Endothelial cell of umbilical vein (primary cell): Measurements from ENCODE around the gene SNX12. TPM values are rescaled to one million over a fixed set of nuclear protein-coding genes. Genes with fewer than 3 reads are reported as not detected.
A peak's percentile ranks its signal among the peaks of the same experiment; 100 is the strongest.

Source experiments
- BruUV-seq: library from RNA; stranded (reverse); fragments of 400-500 nt; replicated peaks from 2 replicates; lab custom pipeline; 2021; lab: Mats Ljungman, UMichigan
- CTCF ChIA-PET: fragments of 300-600, 350-600 bp; sonication (Branson Sonifier 250); formaldehyde crosslinking; loops from one replicate; lab custom pipeline; 2021; ENCODE audit warnings: antibody characterized with exemption, inconsistent platforms; lab: Charles Lee
- POLR2A ChIA-PET: fragments of 300-600, 350-600 bp; sonication (Branson Sonifier 250); formaldehyde crosslinking; loops from one replicate; lab custom pipeline; 2021; ENCODE audit warnings: antibody characterized with exemption, inconsistent platforms; lab: Charles Lee
- DNase-seq: peaks from one replicate; pipeline ENCODE4 v3.0.0-alpha.2; 2011; ENCODE audit warnings: low read depth, low spot score
- FAIRE-seq: peaks from 2 replicates; lab custom pipeline; 2011; peaks lifted over from hg19 to GRCh38; lab: Jason Lieb, UNC
- H2AFZ ChIP-seq: 2 replicates; pipeline ENCODE4 v1.6.0; 2012; ENCODE audit warnings: low read depth, low read length, control low read depth, inconsistent platforms
- H3K27ac ChIP-seq: 2 replicates; pipeline ENCODE4 v1.5.1; 2011; ENCODE audit warnings: low read depth, mild to moderate bottlenecking, control low read depth, low read length, moderate library complexity; ENCODE audit not compliant: insufficient read depth
- H3K27me3 ChIP-seq, 2 experiments: 2 replicates each; pipeline versions ENCODE4 v1.6.0 to v1.6.1; 2011; ENCODE audit warnings: low read length in 2 of 2, mixed read lengths in 1 of 2; ENCODE audit not compliant: control insufficient read depth in 2 of 2, insufficient read depth in 2 of 2
- H3K36me3 ChIP-seq, 2 experiments: 2 replicates in 1 of 2; 3 replicates in 1 of 2; pipeline ENCODE4 v1.5.1; 2011; ENCODE audit warnings: low read length in 2 of 2, mild to moderate bottlenecking in 1 of 2, moderate library complexity in 1 of 2; ENCODE audit not compliant: control insufficient read depth in 2 of 2, insufficient read depth in 2 of 2; ENCODE audit errors: extremely low read depth in 1 of 2
- H3K4me1 ChIP-seq: 3 replicates; pipeline ENCODE4 v1.5.1; 2011; ENCODE audit warnings: mild to moderate bottlenecking, low read length; ENCODE audit not compliant: control insufficient read depth, insufficient read depth; ENCODE audit errors: extremely low read depth
- H3K4me2 ChIP-seq: 2 replicates; pipeline ENCODE4 v1.6.1; 2011; ENCODE audit warnings: low read length, control low read depth, mixed read lengths; ENCODE audit not compliant: insufficient read depth
- H3K4me3 ChIP-seq, 3 experiments: fragments of 200-600 bp in 1 of 3; sonication (generic), shearing (Covaris generic) in 1 of 3; replicated peaks in 1 of 3; 2 replicates each; pipeline ENCODE4 v1.5.1; 2011 to 2016; ENCODE audit warnings: control low read depth in 3 of 3, low read length in 3 of 3, mild to moderate bottlenecking in 2 of 3, inconsistent platforms in 1 of 3, low read depth in 1 of 3, moderate library complexity in 1 of 3; ENCODE audit not compliant: insufficient read depth in 1 of 3
- H3K79me2 ChIP-seq: 2 replicates; pipeline ENCODE4 v1.6.0; 2012; ENCODE audit warnings: low read length, inconsistent platforms; ENCODE audit not compliant: control insufficient read depth, insufficient read depth
- H3K9ac ChIP-seq: replicated peaks from 2 replicates; pipeline ENCODE3; 2011; ENCODE audit warnings: low read length, control low read depth; ENCODE audit not compliant: insufficient read depth; ENCODE audit errors: extremely low read depth
- H3K9me1 ChIP-seq: replicated peaks from 3 replicates; pipeline ENCODE4 v1.6.0; 2011; ENCODE audit warnings: mild to moderate bottlenecking, low read length; ENCODE audit not compliant: control insufficient read depth, insufficient read depth; ENCODE audit errors: extremely low read depth
- H3K9me3 ChIP-seq: replicated peaks from 2 replicates; pipeline ENCODE4 v1.5.1; 2012; ENCODE audit warnings: low read length, inconsistent platforms; ENCODE audit not compliant: control insufficient read depth, insufficient read depth
- H4K20me1 ChIP-seq: replicated peaks from 2 replicates; pipeline ENCODE3; 2011; ENCODE audit warnings: mild to moderate bottlenecking, low read length; ENCODE audit not compliant: control insufficient read depth, insufficient read depth; ENCODE audit errors: extremely low read depth
- EZH2 ChIP-seq: IDR thresholded peaks from 2 replicates; pipeline ENCODE4 v1.6.1; 2012; ENCODE audit warnings: borderline replicate concordance, low read depth, mild to moderate bottlenecking, moderate library complexity, low read length, inconsistent platforms; ENCODE audit not compliant: severe bottlenecking
- FOS ChIP-seq: IDR thresholded peaks from 2 replicates; pipeline ENCODE4 v1.6.1; 2011; ENCODE audit warnings: mild to moderate bottlenecking, low read length, moderate library complexity, borderline replicate concordance; ENCODE audit not compliant: insufficient read depth
- GATA2 ChIP-seq: IDR thresholded peaks from 2 replicates; pipeline ENCODE4 v1.7.0; 2011; ENCODE audit warnings: low read depth, mild to moderate bottlenecking, moderate library complexity, mixed read lengths, low read length; ENCODE audit not compliant: insufficient read length, insufficient read depth
- JUN ChIP-seq: IDR thresholded peaks from 2 replicates; pipeline ENCODE4 v1.6.1; 2011; ENCODE audit warnings: borderline replicate concordance, low read depth; ENCODE audit not compliant: insufficient read length, insufficient read depth
- MYC ChIP-seq: IDR thresholded peaks from one replicate; pipeline ENCODE4 v1.6.1; 2011; ENCODE audit warnings: mild to moderate bottlenecking, low read depth, low read length
- POLR2A ChIP-seq: IDR thresholded peaks from 2 replicates; pipeline ENCODE4 v1.6.1; 2012; ENCODE audit warnings: low read depth, mild to moderate bottlenecking, control low read depth, low read length
- POLR2AphosphoS5 ChIP-seq: IDR thresholded peaks from 2 replicates; pipeline ENCODE4 v1.6.1; 2012; ENCODE audit warnings: low read depth, mild to moderate bottlenecking, control low read depth, low read length, moderate library complexity; ENCODE audit not compliant: insufficient read depth
- dilution Hi-C: fragments of 300-500 bp; cut with MboI; formaldehyde crosslinking; loops from one replicate; pipeline ENCODE4 v1.15.0; 2019; ENCODE audit warnings: low sequenced_read_pairs; ENCODE audit not compliant: extremely low pct_ligation_motif_present
- intact Hi-C: fragments of 100-400 bp; cut with micrococcal nuclease; formaldehyde crosslinking; loops from one replicate; pipeline ENCODE4 v1.10.0; 2022
- polyA plus RNA-seq, 4 experiments: library from polyadenylated mRNA; depleted of rRNA in 3 of 4; stranded (reverse) in 3 of 4; unstranded in 1 of 4; fragments of >200 nt; gene quantifications; 2 replicates each; pipeline versions ENCODE4 v1.2.1 to v1.2.3, GENCODE V29; 2011 to 2012; ENCODE audit warnings: missing spikeins in 1 of 4
- total RNA-seq: library from RNA; stranded (reverse); gene quantifications from 2 replicates; pipeline ENCODE4 v1.2.3, GENCODE V29; 2021
- TF ChIP-seq, protein P1 (sequence below), 2 donors: IDR thresholded peaks; 1 replicate in 1 of 2; 2 replicates in 1 of 2; pipeline ENCODE4 v1.5.1; 2011; ENCODE audit warnings: low read length in 2 of 2, mild to moderate bottlenecking in 2 of 2, moderate library complexity in 2 of 2, control low read depth in 1 of 2, inconsistent platforms in 1 of 2, low read depth in 1 of 2; ENCODE audit not compliant: insufficient read depth in 1 of 2; ENCODE audit errors: extremely low read depth in 1 of 2
- TF ChIP-seq, protein P2 (sequence below): IDR thresholded peaks from 2 replicates; pipeline ENCODE4 v1.6.1; 2011; ENCODE audit not compliant: insufficient read depth, insufficient read length

SNX12 gene
- total and polyA plus RNA-seq, 2 donors (not counting 3 experiments of a cell fraction or from before 2014, with no cell fraction given), result 85.4 to 90.6 TPM

DNA sequence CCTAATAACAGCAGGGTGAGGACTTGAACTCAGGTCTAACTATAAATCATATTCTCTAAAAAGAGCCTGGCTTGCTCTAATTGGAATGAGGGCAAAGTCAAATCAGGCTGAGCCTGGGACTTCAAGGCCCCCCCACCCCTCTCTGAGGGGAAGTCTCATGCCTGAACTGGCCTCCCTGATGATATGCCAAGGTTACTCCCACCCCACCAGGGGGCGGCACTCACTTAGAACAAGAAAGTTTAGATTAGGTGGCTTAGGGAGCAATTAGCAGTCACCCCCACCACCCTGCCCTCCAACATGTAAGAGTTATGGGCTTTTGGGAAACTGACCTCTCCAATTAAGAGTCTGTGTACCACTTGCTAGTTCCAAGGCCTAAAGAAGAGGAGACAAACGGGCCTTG lies 30.2 kb upstream of the SNX12 start:
- H3K9me3 ChIP-seq, result no peaks in the 10 kb centered on the region
- H3K27me3 ChIP-seq, result peaks cover 0 to 1% of the 10 kb centered on the region in 2 experiments
- H3K9me1 ChIP-seq, result no peaks in the 10 kb centered on the region
- H3K4me3 ChIP-seq, result no peak overlapping the region
- DNase-seq (peak; percentile 53), FAIRE-seq (peak; percentile 71)
- H3K4me1 ChIP-seq, result peaks cover 6% of the 10 kb centered on the region
- intact Hi-C loops (loop anchor here (1.0 to 2.0 kb wide), 3 partner anchors 20 to 80 kb away; partner anchors contain the start of gene MED12), dilution Hi-C loops (no loop called here)
- H3K79me2 ChIP-seq, result no peaks in the 10 kb centered on the region
- H3K27ac ChIP-seq, result no peak overlapping the region
- no peaks in the 10 kb centered on the region for H3K36me3 ChIP-seq
- no peaks in the 10 kb centered on the region for H4K20me1 ChIP-seq
- TF ChIP-seq, protein P1, sequence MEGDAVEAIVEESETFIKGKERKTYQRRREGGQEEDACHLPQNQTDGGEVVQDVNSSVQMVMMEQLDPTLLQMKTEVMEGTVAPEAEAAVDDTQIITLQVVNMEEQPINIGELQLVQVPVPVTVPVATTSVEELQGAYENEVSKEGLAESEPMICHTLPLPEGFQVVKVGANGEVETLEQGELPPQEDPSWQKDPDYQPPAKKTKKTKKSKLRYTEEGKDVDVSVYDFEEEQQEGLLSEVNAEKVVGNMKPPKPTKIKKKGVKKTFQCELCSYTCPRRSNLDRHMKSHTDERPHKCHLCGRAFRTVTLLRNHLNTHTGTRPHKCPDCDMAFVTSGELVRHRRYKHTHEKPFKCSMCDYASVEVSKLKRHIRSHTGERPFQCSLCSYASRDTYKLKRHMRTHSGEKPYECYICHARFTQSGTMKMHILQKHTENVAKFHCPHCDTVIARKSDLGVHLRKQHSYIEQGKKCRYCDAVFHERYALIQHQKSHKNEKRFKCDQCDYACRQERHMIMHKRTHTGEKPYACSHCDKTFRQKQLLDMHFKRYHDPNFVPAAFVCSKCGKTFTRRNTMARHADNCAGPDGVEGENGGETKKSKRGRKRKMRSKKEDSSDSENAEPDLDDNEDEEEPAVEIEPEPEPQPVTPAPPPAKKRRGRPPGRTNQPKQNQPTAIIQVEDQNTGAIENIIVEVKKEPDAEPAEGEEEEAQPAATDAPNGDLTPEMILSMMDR (IDR thresholded peaks at IDR 0.05; ENCODE audit: extremely low read depth in 1 of 2, insufficient read depth in 1 of 2, low read depth in 1 of 2, low read length in 2 of 2), result peak; percentile 41 to 49
- no peak for TF ChIP-seq MYC
- no peak overlapping the region for H2AFZ ChIP-seq
- POLR2A ChIA-PET, result no interaction called here
- BruUV-seq, result no TSS peak
- H3K9ac ChIP-seq, result no peak overlapping the region
- no peak overlapping the region for H3K4me2 ChIP-seq
- CTCF ChIA-PET, result no interaction called here

DNA sequence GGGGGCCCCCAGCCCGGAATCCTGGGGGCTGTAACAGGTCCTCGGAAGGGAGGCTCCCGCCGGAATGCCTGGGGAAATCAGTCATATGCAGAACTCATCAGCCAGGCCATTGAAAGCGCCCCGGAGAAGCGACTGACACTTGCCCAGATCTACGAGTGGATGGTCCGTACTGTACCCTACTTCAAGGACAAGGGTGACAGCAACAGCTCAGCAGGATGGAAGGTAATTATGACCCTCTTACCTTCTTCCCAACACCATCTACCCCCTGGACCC lies 28.6 kb upstream of the SNX12 start:
- POLR2A ChIA-PET, result no interaction called here
- TF ChIP-seq FOS, result no peak
- TF ChIP-seq, protein P1 (IDR thresholded peaks at IDR 0.05; ENCODE audit: extremely low read depth in 1 of 2, insufficient read depth in 1 of 2, low read depth in 1 of 2, low read length in 2 of 2), result no peak
- TF ChIP-seq EZH2, result no peak
- TF ChIP-seq POLR2A, result no peak
- no peak for TF ChIP-seq MYC
- no peak for TF ChIP-seq POLR2AphosphoS5
- no peak for TF ChIP-seq GATA2
- no peak for TF ChIP-seq JUN
- TF ChIP-seq, protein P2, sequence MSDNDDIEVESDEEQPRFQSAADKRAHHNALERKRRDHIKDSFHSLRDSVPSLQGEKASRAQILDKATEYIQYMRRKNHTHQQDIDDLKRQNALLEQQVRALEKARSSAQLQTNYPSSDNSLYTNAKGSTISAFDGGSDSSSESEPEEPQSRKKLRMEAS, result no peak
- CTCF ChIA-PET, result no interaction called here
- Histone ChIP-seq H3K9me1 (no peaks in the 10 kb centered on the region), H3K36me3 (no peaks in the 10 kb centered on the region), H3K27ac (no peak overlapping the region), H3K27me3 (peaks cover 0 to 1% of the 10 kb centered on the region in 2 experiments), H2AFZ (peak overlapping the region; percentile 90), H3K4me1 (peaks cover 6% of the 10 kb centered on the region), H3K4me3 (peak overlapping the region; percentile 28 to 67 (median 45)), H4K20me1 (no peaks in the 10 kb centered on the region), H3K9me3 (no peaks in the 10 kb centered on the region), H3K9ac (no peak overlapping the region), H3K4me2 (peak overlapping the region; percentile 82), H3K79me2 (no peaks in the 10 kb centered on the region)
- no TSS peak for BruUV-seq
- dilution Hi-C loops (no loop called here), intact Hi-C loops (loop anchor here (1.0 kb wide), 1 partner anchor 28 kb away; the partner anchor contains the start of gene SNX12)
- peak; percentile 52 for FAIRE-seq
- DNase-seq, result no peak
